Type B pancreatic cell (in vitro differentiated cells): ENCODE measurements around the gene CHKB. TPM values are rescaled to one million over a fixed set of nuclear protein-coding genes. Genes with fewer than 3 reads are reported as not detected.

Experiments
- DNase-seq: peaks from one replicate; pipeline ENCODE4 v3.0.0; 2021; ENCODE audit warnings: mixed read lengths; ENCODE audit not compliant: unreplicated experiment; ENCODE audit errors: extremely low spot score
- H3K27ac Mint-ChIP-seq: 2 replicates; pipeline ENCODE4 v1.8.0; 2021; ENCODE audit warnings: mild to moderate bottlenecking, mixed read lengths
- H3K27me3 Mint-ChIP-seq: 2 replicates; pipeline ENCODE4 v1.8.0; 2021; ENCODE audit warnings: mixed read lengths
- H3K36me3 Mint-ChIP-seq: 2 replicates; pipeline ENCODE4 v1.8.0; 2021; ENCODE audit warnings: mixed read lengths
- H3K4me1 Mint-ChIP-seq: one replicate; pipeline ENCODE4 v1.8.0; 2021; ENCODE audit warnings: mixed read lengths; ENCODE audit not compliant: unreplicated experiment
- H3K4me3 Mint-ChIP-seq: 2 replicates; pipeline ENCODE4 v1.8.0; 2021; ENCODE audit warnings: mild to moderate bottlenecking, mixed read lengths
- H3K9me3 Mint-ChIP-seq: 2 replicates; pipeline ENCODE4 v1.8.0; 2021; ENCODE audit warnings: mixed read lengths
- CTCF ChIP-seq: fragments of 200-600 bp; sonication (generic); conservative IDR thresholded peaks from 2 replicates; pipeline ENCODE4 v1.5.0; 2021; ENCODE audit warnings: antibody characterized with exemption, mild to moderate bottlenecking
- total RNA-seq: library from RNA; stranded (reverse); gene quantifications from 2 replicates; pipeline ENCODE4 v1.2.1, GENCODE V29; 2021; ENCODE audit warnings: low replicate concordance

CHKB gene
- total RNA-seq, 1 donor from 2014 or later, result 96.9 TPM

GRCh38 chr22:50556703-50557102 is 25.9 kb downstream of the CHKB start:
- peaks cover 43% of the 10 kb centered on the region for H3K27me3 Mint-ChIP-seq
- no peak overlapping the region for H3K4me3 Mint-ChIP-seq
- H3K27ac Mint-ChIP-seq, result no peak overlapping the region
- TF ChIP-seq CTCF, result no peak
- no peaks in the 10 kb centered on the region for H3K9me3 Mint-ChIP-seq
- DNase-seq, result no peak
- no peaks in the 10 kb centered on the region for H3K4me1 Mint-ChIP-seq
- H3K36me3 Mint-ChIP-seq, result no peaks in the 10 kb centered on the region

- peaks cover 20% of the 10 kb centered on the region for H3K27me3 Mint-ChIP-seq
- no peaks in the 10 kb centered on the region for H3K36me3 Mint-ChIP-seq
- H3K4me1 Mint-ChIP-seq, result no peaks in the 10 kb centered on the region
- DNase-seq, result no peak
- H3K27ac Mint-ChIP-seq, result no peak overlapping the region
- H3K4me3 Mint-ChIP-seq, result no peak overlapping the region
- no peaks in the 10 kb centered on the region for H3K9me3 Mint-ChIP-seq
- TF ChIP-seq CTCF, result no peak
Measured at GRCh38 chr22:50553310-50553709, 29.3 kb downstream of the CHKB start.

GRCh38 chr22:50551160-50551752 is 31.4 kb downstream of the CHKB start:
- H3K9me3 Mint-ChIP-seq, result no peaks in the 10 kb centered on the region
- no peaks in the 10 kb centered on the region for H3K36me3 Mint-ChIP-seq
- H3K27me3 Mint-ChIP-seq, result peaks cover 12% of the 10 kb centered on the region
- no peak for TF ChIP-seq CTCF
- H3K4me3 Mint-ChIP-seq, result no peak overlapping the region
- no peak overlapping the region for H3K27ac Mint-ChIP-seq
- no peak for DNase-seq
- H3K4me1 Mint-ChIP-seq, result no peaks in the 10 kb centered on the region

- no peak for DNase-seq
- Mint-ChIP-seq H3K27me3 (peaks cover 6% of the 10 kb centered on the region), H3K4me3 (no peak overlapping the region), H3K9me3 (no peaks in the 10 kb centered on the region), H3K4me1 (no peaks in the 10 kb centered on the region), H3K36me3 (no peaks in the 10 kb centered on the region), H3K27ac (no peak overlapping the region)
- no peak for TF ChIP-seq CTCF
Measured at GRCh38 chr22:50550395-50550794, 32.3 kb downstream of the CHKB start.

DNA sequence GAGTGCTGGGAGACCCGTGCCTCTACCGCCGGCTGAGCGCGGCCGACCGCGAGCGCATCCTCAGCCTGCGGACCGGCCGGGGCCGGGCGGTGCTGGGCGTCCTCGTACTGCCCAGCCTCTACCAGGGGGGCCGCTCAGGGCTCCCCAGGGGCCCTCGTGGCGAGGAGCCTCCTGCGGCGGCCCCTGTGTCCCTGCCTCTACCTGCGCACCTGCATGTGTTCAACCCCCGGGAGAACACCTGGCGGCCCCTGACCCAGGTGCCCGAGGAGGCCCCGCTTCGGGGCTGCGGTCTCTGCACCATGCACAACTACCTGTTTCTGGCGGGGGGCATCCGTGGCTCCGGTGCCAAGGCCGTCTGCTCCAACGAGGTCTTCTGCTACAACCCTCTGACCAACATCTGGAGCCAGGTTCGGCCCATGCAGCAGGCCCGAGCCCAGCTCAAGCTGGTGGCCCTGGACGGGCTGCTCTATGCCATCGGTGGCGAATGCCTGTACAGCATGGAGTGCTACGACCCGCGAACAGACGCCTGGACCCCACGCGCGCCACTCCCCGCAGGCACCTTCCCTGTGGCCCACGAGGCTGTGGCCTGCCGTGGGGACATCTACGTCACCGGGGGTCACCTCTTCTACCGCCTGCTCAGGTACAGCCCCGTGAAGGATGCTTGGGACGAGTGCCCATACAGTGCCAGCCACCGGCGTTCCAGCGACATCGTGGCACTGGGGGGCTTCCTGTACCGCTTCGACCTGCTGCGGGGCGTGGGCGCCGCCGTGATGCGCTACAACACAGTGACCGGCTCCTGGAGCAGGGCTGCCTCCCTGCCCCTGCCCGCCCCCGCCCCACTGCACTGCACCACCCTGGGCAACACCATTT is 33.5 kb downstream of the CHKB start:
- no peak for TF ChIP-seq CTCF
- no peak overlapping the region for H3K27ac Mint-ChIP-seq
- no peaks in the 10 kb centered on the region for H3K4me1 Mint-ChIP-seq
- no peaks in the 10 kb centered on the region for H3K9me3 Mint-ChIP-seq
- DNase-seq, result no peak
- H3K36me3 Mint-ChIP-seq, result no peaks in the 10 kb centered on the region
- no peak overlapping the region for H3K4me3 Mint-ChIP-seq
- H3K27me3 Mint-ChIP-seq, result peaks cover 4% of the 10 kb centered on the region
